ENCODE measurements around the gene CD109.
A peak's percentile ranks its signal among the peaks of the same experiment; 100 is the strongest.
"Not testable (repeated sequence)": the region's sequence is repeated elsewhere in the genome, so short reads cannot be mapped to it uniquely, and the experiment has no call there.

CD109 gene

GRCh38 chr6:73802366-73802765 is 106.4 kb downstream of the CD109 start:
- Mint-ChIP-seq H3K27ac (no peak overlapping the region), H3K36me3 (ENCODE audit: low read depth) (no peaks in the 10 kb centered on the region), H3K9me3 (no peaks in the 10 kb centered on the region), H3K27me3 (ENCODE audit: low read depth) (no peaks in the 10 kb centered on the region), H3K4me1 (peaks cover 34% of the 10 kb centered on the region), H3K4me3 (no peak overlapping the region)
- TF ChIP-seq CTCF (IDR thresholded peaks at IDR 0.05; ENCODE audit: unreplicated experiment in 3 of 3), result no peak

- Mint-ChIP-seq H3K9me3 (no peaks in the 10 kb centered on the region), H3K4me1 (peaks cover 46% of the 10 kb centered on the region), H3K36me3 (ENCODE audit: low read depth) (no peaks in the 10 kb centered on the region), H3K27ac (peak overlapping the region; percentile 49 to 87 (median 52)), H3K4me3 (no peak overlapping the region), H3K27me3 (ENCODE audit: low read depth) (no peaks in the 10 kb centered on the region)
- TF ChIP-seq CTCF (IDR thresholded peaks at IDR 0.05; ENCODE audit: unreplicated experiment in 3 of 3), result peak in 2 of 3 experiments; percentile 32 to 51
Observed at GRCh38 chr6:73803562-73804241, 107.7 kb downstream of the CD109 start.

- H3K9me3 Mint-ChIP-seq; H3K4me3 Mint-ChIP-seq; H3K27me3 Mint-ChIP-seq (ENCODE audit: low read depth); H3K36me3 Mint-ChIP-seq (ENCODE audit: low read depth): not testable (repeated sequence)
- Mint-ChIP-seq H3K27ac (peak overlapping the region in 2 of 3 experiments; percentile 52 to 65), H3K4me1 (peaks cover 50% of the 10 kb centered on the region)
Observed at GRCh38 chr6:73805221-73805620, 109.2 kb downstream of the CD109 start.

GRCh38 chr6:73805982-73806381 is 110.0 kb downstream of the CD109 start:
- not testable (repeated sequence) for H3K27me3 Mint-ChIP-seq (ENCODE audit: low read depth); H3K4me3 Mint-ChIP-seq; H3K36me3 Mint-ChIP-seq (ENCODE audit: low read depth); H3K9me3 Mint-ChIP-seq
- Mint-ChIP-seq H3K4me1 (peaks cover 48% of the 10 kb centered on the region), H3K27ac (peak overlapping the region in 1 of 3 experiments; percentile 65)

- no peak for TF ChIP-seq CTCF (IDR thresholded peaks at IDR 0.05; ENCODE audit: unreplicated experiment in 3 of 3)
- Mint-ChIP-seq H3K4me3 (no peak overlapping the region), H3K27me3 (ENCODE audit: low read depth) (no peaks in the 10 kb centered on the region), H3K27ac (no peak overlapping the region), H3K4me1 (peaks cover 23% of the 10 kb centered on the region), H3K36me3 (ENCODE audit: low read depth) (no peaks in the 10 kb centered on the region), H3K9me3 (no peaks in the 10 kb centered on the region)
Observed at GRCh38 chr6:73811706-73812105, 115.7 kb downstream of the CD109 start.

- H3K4me1 Mint-ChIP-seq, result no peaks in the 10 kb centered on the region
- no peak for TF ChIP-seq CTCF (IDR thresholded peaks at IDR 0.05; ENCODE audit: unreplicated experiment in 3 of 3)
- H3K36me3 Mint-ChIP-seq (ENCODE audit: low read depth), result peaks cover 4% of the 10 kb centered on the region
- peaks cover 3% of the 10 kb centered on the region for H3K9me3 Mint-ChIP-seq
- no peak overlapping the region for H3K27ac Mint-ChIP-seq
- no peaks in the 10 kb centered on the region for H3K27me3 Mint-ChIP-seq (ENCODE audit: low read depth)
- no peak overlapping the region for H3K4me3 Mint-ChIP-seq
Observed at GRCh38 chr6:73817253-73817652, 121.2 kb downstream of the CD109 start.

- H3K27me3 Mint-ChIP-seq (ENCODE audit: low read depth), result no peaks in the 10 kb centered on the region
- H3K9me3 Mint-ChIP-seq, result peaks cover 3% of the 10 kb centered on the region
- peaks cover 4% of the 10 kb centered on the region for H3K36me3 Mint-ChIP-seq (ENCODE audit: low read depth)
- H3K4me3 Mint-ChIP-seq, result no peak overlapping the region
- H3K27ac Mint-ChIP-seq, result peak overlapping the region in 1 of 3 experiments; percentile 5
- no peak for TF ChIP-seq CTCF (IDR thresholded peaks at IDR 0.05; ENCODE audit: unreplicated experiment in 3 of 3)
- no peaks in the 10 kb centered on the region for H3K4me1 Mint-ChIP-seq
Observed at GRCh38 chr6:73823046-73823735, 127.2 kb downstream of the CD109 start.

All from nephron (organoid).